GM19438 (cell line): ENCODE data around the gene XPO5.
A peak's percentile ranks its signal among the peaks of the same experiment; 100 is the strongest.
"Not testable (repeated sequence)": the region's sequence is repeated elsewhere in the genome, so short reads cannot be mapped to it uniquely, and the experiment has no call there.

ENCODE experiments used
- ATAC-seq: cut with Tn5 transposase; IDR thresholded peaks from one replicate; pipeline ENCODE4 v1.9.1; 2021; ENCODE audit warnings: low read depth; ENCODE audit not compliant: unreplicated experiment

Gene XPO5

DNA sequence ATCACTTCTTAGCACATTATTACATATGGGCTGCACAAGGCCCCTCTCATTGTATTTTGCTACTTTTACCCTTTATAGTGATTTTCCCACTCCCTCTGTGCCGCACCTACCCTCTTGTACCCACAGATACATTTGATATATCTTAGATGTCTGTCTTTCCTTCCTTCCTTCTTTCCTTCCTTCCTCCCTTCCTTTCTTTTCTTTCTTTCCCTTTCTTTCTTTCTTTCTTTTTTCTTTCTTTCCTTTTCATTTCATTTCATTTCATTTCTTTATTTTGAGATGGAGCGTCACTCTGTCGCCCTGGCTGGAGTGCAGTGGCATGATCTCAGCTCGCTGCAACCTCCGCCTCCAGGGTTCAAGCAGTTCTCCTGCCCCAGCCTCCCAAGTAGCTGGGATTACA lies 12.4 kb upstream of the XPO5 start:
- ATAC-seq, result no peak

DNA sequence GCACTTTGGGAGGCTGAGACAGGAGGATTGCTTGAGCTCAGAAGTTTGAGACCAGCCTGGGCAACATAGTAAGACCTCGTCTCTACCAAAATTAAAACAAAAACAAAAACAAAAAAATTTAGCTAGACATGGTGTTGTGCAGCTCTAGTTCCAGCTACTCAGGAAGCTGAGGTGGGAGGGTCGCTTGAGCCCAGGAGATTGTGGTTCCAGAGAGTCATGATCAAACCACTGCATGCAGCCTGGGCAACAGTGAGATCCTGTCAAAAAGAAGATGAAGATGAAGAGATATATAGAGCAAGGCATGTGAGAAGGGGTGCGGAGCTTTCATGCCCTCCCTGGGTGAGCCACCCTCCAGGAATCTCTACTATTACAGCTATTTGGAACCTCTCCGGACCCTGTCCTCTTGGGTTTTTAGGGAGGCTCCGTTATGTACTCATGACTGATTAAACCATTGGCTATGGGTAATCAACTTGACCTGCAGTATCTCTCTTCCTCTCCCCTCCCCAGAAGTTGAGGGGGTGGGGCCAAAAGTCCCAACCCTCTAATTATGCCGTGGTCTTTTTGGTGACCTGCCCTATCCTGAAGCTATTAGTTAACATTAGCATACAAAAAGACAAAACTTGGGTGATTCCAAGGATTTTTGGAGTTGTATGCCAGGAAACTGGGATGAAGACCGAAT lies 9.2 kb upstream of the XPO5 start:
- no peak for ATAC-seq

DNA sequence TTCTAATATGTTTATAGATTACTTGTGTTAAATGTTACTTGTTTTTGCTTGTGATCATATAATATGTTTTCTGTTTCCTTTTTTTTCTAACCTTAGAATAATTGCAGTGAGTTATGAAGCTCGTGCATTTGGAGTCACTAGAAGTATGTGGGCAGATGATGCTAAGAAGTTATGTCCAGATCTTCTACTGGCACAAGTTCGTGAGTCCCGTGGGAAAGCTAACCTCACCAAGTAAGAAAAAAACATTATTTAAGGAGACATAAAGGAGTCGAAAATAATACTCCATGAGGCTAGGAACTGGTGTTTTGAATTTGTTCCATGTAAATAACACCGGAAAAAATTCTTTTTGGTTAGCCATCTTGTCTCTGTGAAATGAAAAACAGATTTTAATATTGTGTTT lies 7.1 kb upstream of the XPO5 start:
- no peak for ATAC-seq

DNA sequence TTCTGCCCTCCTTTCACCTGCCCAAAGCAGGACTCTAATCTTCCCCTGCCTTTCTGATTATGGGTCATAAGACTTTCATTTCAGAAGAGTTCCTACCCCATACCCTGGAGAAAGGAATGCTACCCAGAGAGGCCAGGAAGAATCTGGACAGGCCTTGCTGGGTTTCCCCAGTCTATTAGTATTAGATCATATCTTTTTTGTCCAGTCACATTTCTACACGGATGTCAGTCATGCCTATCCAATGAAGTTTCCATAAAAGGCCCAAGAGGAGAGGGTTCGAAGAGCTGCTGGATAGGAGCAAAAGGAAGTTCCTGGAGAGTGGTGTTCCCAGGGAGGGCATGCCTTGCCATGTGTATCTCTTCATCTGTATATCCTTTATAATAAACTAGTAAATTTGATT lies 3.3 kb upstream of the XPO5 start:
- no peak for ATAC-seq

DNA sequence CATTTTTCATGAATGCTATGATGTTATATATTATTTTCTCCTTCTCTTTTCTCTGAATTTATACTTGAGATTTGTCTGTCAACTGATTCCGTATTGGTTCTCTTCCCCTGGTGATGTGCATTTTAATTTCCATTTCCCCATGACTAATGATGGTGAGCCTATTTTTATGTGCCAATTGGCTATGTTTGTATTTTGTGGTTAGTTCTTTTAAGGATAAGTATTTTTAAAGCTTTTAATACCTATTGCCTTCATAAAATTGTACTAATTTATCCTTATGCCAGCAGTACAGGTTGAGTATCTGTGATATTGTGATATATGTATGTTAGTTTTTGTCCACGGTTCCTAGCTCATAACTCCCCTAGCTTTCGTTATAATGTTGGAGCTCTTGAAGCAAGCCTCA lies 2.9 kb upstream of the XPO5 start:
- no peak for ATAC-seq

DNA sequence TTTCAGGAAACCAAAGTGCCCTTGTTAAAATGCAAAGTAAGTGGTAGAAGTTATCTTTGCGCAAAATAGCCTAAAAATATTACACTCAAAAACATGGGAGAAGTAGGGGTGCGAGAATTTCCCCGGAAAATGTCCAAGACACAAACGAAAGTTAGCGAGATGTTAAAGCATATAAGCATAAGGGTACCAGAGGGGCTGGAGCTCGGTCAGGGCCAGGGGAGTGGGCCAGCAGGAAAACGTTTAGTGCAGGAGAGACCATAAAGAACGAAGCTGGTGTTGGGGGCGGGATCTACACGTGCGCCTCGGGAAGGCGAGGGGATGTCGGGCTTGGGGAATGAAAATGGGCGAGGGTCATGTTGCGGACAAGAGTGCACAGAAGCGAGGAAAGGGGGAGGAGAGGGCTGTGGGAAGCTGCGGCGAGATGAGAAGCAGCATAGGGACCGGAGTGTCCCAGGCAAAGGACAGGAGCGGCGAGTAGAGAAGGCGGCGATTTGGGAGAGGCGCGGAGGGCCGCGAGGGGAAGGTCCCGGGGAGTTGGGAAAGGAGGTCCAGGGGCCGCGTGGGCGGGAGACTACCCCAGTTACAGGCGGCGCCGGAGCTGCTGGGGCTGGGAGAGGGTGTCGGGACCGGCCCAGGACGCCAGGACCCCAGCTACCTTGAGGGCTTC lies 600 bp downstream of the XPO5 start:
- peak; percentile 8 for ATAC-seq

DNA sequence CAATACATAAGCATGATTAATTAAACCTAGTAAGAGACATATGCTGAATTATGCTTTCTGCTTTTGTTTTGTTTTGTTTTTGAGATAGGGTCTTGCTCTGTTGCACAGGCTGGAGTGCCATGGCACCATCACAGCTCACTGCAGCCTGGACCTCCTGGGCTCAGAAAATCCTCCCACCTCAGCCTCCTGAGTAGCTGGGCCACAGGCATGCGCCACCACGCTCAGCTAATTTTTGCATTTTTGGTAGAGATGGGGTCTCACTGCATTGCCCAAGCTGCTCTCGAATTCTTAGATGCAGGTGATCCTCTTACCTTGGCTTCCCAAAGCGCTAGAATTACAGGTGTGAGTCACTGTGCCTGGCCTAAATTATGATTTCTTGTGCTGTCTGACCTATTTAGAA lies 3.8 kb downstream of the XPO5 start:
- no peak for ATAC-seq

DNA sequence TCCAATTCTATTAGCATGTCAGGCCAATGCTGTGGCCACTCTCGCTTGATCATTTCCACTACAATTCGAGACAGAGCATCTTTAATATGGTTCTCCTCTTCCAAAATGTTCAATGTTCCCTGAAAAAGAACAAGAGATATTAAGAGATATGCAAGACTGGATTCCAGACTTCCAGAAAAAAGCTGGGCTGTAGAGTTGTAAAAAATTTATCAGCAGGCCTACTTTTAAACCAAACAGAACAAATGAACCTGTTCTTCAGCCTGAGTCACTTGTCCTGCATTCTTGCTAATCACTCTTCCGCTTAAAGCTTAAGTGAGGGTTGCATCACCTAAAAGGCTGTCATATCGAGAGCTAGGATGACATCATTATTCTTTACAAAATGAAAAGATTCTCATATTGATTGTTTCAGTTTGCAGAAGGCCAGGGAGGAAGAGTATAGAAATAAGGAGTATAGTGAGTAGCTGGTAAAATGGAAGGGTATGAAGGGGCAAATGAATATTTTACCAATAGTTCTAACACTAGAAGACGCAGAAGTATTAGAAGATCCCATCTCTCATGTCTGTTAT lies 4.9 kb downstream of the XPO5 start:
- no peak for ATAC-seq

DNA sequence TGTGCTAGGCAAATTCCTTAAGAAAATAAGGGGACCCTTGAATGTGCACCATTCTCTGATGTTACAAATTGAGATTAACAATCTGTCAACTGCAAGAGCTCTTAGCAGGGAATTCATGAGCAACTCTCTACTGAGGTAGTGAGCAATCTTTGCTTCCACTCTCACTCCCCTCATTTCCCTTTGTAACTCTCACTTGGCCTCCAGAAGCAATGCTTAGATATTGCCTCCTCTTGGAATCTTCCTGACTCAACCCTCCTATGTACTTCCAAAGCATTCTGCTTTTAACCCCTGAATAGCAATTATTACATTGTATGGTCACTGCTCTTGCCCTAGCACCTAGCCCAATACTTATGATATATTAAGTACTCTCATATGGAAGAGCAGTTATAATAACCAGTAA lies 16.5 kb downstream of the XPO5 start:
- ATAC-seq, result no peak

DNA sequence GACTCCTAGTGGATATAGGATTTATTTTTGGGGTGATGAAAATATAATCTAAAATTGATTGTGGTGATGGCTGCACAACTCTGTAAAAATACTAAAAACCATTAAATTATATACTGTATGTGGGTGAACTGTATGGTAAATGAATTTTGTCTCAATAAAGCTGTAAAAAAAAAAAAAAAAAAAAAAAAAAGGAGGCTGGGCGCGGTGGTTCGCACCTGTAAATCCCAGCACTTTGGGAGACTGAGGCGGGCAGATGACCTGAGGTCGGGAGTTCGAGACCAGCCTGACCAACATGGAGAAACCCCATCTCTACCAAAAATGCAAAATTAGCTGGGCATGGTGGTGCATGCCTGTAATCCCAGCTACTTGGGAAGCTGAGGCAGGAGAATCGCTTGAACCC lies 18.2 kb downstream of the XPO5 start:
- ATAC-seq, result not testable (repeated sequence)

DNA sequence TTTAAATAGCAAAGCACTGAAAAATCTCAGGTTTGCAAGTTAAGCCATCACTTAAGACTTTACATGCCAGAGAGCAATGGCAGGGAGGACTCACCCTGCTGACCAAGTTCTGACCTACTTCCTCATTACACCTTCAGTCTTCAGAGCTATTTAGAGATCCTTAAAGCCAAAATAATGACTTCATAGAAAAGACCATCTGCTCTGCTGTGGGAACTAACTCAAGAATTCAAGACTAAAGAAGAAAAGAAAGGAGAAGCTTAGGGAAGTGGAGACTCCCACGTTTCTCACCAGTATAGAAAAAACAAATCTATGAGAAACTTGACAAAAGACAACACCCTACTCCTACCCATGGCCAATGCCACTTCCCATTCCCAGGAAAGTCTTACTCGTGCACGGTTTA lies 28.6 kb downstream of the XPO5 start:
- no peak for ATAC-seq

DNA sequence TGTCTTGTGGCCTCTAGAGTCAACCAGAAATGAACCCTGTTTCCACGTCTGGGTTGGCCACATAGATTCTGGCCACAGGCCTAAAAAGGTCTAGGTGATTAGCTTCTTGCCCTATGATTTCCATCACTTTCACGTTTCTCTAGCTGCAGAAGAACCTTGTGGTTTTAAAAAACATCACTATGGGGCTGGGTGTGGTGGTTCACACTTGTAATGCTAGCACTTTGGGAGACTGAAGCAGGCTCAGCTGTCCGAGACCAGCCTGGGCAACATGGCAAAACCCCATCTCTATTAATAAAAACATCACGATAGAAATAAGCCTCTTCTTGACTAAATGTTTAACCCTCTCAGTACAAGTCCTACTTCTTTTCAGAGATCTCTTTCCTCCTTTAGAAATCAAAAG lies 31.4 kb downstream of the XPO5 start:
- ATAC-seq, result no peak

DNA sequence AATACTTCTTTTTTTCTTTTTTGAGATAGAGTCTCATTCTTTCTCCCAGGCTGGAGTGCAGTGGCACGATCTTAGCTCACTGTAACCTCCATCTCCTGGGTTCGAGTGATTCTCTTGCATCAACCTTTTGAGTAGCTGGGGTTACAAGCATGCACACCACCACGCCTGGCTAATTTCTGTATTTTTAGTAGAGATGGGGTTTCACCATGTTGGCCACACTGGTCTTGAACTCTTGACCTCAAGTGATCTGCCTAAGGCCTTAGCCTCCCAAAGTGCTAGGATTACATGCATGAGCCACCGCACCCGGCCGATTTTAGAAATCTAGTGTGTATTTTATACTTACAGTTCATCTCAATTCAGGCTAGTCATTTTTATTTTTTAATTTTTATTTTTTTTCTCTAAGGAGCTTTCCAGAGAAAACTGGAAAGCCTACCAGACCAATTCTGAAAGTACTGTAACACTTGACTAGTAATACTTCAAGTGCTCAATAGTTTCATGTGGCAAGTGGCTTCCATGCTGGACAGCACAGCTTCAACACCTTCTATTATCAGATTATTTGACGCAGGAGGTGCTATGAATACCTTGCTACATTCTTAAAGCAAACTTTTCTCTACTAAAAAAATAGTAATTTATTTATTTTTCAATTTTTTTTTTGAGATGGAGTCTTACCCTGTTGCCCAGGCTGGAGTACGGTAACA lies 33.9 kb downstream of the XPO5 start:
- ATAC-seq, result no peak

DNA sequence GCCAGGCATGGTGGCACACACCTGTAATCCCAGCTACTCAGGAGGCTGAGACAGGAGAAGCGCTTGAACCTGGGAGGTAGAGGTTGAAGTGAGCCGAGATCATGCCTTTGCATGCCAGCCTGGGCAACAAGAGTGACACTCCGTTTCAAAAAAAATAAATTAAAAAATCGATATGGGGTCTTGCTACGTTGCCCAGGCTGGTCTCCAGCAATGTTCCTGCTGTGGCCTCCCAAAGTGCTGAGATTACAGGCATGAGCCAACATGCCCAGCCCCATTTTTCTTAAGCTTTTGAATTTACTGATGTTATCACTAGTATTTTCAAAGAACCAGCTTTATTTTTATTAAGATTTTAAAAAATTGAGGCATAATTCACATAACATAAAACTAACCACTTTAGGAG lies 35.3 kb downstream of the XPO5 start:
- no peak for ATAC-seq

DNA sequence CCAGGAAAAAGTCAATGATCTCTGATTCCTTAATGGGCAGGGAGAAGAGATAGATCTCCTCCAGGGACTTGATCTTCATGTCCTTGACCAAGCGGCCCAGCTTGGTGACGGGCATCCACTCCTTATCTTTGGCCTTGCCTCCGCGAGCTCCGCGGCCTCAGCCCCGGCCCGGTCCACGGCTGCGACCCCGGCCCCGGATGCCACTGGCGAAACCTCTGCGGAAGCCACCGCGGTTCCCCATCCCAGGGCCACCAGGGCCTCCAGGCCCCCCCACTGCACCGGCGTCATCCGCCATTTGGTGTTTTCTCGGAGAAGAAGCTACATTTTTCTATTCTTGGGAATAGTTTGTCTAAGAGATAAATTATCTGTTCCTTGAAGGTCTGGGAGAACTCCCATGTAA lies 36.4 kb downstream of the XPO5 start:
- not testable (repeated sequence) for ATAC-seq

DNA sequence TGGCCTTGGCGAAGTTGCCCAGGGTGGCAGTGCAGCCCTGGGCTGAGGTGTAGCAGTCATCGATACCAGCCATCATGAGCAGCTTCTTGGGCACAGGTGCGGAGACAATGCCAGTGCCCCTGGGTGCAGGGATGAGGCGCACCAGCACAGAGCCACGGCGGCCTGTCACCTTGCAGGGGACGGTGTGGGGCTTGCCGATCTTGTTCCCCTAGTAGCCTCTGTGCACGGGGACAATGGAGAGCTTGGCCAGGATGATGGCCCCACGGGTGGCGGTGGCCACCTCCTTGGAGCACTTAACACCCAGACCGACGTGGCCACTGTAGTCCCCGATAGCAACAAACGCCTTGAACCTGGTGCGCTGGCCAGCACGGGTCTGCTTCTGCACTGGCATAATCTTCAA lies 36.9 kb downstream of the XPO5 start:
- not testable (repeated sequence) for ATAC-seq

DNA sequence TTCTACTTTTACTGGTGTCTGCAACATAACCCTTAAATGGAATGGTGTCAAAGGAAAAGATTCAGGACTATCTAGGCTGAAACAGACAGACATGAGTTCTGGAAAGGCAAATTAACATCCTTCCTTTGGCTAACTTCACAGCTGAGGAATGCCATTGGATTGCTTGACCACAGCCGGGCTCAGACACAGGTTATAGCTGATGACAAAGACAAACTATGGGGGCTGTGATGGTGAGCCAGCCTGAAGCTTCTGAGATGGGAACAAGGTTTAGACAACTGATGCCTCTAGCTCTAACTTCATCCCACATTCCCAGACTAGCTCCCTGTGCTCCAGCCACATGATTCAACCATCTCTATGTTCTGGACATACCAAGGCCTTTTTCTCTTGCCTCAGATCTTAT lies 43.6 kb downstream of the XPO5 start:
- ATAC-seq, result no peak

DNA sequence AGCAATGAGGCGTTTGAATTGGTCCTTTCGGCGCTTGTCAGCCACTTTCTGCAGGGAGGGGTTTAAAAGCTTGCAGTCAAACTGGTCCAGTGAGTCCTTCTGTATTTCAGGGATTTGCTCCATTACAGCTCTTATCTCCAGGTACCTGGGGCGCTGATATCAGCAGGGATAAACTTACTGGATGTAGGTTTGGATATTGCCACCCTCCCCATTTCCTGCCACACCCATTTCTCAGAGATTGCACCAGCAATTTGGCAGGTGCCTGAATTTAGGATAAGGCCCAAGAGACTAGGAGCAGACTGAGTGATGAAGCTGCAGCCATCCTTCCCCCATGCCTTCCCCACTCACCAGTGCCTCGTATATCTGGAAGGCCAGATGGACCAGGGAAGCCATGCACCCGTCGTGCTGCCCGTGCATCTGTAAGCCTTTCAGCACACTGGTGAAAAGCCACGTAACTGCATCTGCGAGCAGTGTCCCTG lies 51.3 kb downstream of the XPO5 start:
- no peak for ATAC-seq

DNA sequence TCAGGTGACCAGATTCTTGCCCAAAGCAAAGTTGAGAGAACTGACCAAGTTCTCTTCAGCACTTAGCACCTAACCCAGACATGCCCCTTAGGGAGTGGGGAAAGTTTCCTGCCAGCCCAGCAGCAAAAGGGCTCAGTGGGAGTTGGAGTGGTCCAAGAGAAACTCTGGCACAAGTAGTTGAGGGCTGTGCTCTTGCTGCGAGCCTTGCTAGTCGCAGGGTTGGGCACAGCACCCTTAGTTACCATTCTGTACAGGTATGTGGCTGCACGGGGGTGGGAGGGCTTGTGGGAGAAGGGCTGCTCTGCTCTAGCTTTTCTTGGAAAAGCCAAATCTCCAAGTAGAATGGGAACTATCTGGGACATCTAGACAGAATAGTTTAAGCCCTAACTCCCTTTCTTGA lies 52.6 kb downstream of the XPO5 start:
- ATAC-seq, result no peak

DNA sequence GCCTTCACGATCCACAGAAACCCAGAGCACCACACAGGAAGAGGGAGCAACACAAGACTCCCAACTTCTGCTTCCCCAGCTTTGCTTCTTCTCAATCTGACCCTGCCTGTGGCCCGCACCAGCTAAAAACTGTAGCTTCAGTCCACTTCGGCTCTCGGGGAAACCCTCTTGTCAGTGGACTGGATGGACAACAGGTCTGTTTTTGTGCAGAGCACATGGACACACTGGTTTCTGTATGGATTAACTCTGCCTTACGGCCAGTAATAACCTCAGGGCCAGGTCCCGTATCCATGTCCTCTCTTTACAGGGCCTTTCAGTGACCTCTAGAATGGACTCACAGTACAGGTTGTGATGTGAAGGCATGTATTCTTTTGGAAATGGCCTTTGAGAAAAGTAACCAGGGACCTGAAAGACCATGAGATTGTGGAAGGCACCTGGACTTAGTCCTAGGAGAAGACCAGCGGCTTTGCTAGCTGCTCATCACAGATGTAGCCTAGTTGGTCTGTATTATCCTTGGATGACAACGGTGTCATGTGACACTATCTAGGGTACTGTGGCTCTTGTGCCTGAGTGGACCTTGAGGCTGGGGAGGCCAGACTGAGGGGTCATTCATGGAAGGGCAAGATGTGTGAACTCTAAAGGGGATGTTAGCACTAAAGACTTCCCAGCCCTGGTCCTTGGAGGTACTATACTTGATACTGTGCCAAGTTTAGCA lies 53.1 kb downstream of the XPO5 start:
- ATAC-seq, result no peak

DNA sequence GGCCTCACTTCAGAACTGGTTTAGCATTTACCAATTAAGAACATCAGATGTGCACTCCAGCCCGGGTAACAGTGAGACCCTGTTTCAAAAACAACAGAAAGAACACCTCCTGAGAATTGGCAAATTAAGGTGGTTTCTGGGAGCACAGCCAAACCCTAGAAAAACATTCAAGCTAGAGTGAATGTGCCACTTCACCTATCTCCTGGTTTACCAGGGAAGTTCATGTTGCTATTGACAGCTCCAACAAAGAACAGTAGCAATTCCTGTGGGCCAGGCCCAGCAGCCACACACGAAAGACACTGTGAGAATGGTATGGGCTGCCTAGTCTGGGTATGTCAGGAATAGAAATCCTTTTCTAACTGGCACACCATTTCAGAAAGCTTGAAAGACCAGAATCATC lies 54.0 kb downstream of the XPO5 start:
- no peak for ATAC-seq
